ENCODE data around the gene RBP3. TPM values are rescaled to one million over a fixed set of nuclear protein-coding genes. Genes with fewer than 3 reads are reported as not detected.
A peak's percentile ranks its signal among the peaks of the same experiment; 100 is the strongest.

Gene RBP3
- polyA plus RNA-seq, 3 donors, result not detected

DNA sequence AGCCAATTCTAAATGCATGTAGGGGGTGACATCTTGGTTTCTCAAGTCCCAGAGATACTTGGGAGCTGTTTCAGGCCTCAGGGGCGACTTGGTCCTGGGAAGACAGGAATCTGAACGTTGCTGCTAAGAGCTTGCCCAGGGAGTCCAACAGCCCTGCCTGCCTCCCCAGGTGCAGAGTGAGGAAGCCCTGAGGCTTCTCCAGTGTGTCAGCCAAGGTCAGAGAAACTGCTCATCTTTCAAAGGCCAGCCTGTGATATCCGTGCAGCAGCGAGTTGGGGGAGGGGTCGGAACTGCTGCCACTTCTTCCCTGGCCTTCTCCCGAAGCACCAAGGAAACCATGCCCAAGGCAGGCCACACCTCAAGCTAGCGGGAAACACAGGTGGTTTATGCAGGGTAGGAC, 16.2 kb upstream of the RBP3 start:
- Mint-ChIP-seq H3K9me3 (peaks cover 0 to 12% (median 3%) of the 10 kb centered on the region in 7 donors), H3K4me3 (no peak overlapping the region), H3K4me1 (no peaks in the 10 kb centered on the region), H3K27me3 (ENCODE audit: low read depth in 3 of 3) (peaks cover 0 to 3% (median 0%) of the 10 kb centered on the region in 3 donors), H3K27ac (no peak overlapping the region), H3K36me3 (no peaks in the 10 kb centered on the region)
- Histone ChIP-seq H3K9me3 (replicated peaks in 1 of 2; ENCODE audit: control insufficient read depth in 1 of 2, insufficient read depth in 1 of 2, low read length in 2 of 2) (no peaks in the 10 kb centered on the region), H3K27ac (ENCODE audit: low read depth in 1 of 2, low read length in 2 of 2) (no peak overlapping the region), H3K4me3 (replicated peaks in 1 of 3; ENCODE audit: low read depth in 2 of 3, low read length in 3 of 3) (no peak overlapping the region), H3K27me3 (ENCODE audit: control insufficient read depth in 2 of 2, insufficient read depth in 2 of 2, low read length in 2 of 2) (no peaks in the 10 kb centered on the region), H3K4me1 (ENCODE audit: control insufficient read depth in 1 of 2, insufficient read depth in 2 of 2, low read length in 2 of 2) (no peaks in the 10 kb centered on the region), H3K79me2 (ENCODE audit: insufficient read depth, low read length) (no peaks in the 10 kb centered on the region), H4K20me1 (ENCODE audit: insufficient read depth, low read length) (no peaks in the 10 kb centered on the region), H2AFZ (ENCODE audit: insufficient read depth, low read depth, low read length, poor library complexity, severe bottlenecking) (no peak overlapping the region), H3K4me2 (replicated peaks; ENCODE audit: extremely low read depth, low read length, poor library complexity, severe bottlenecking) (no peak overlapping the region), H3K9ac (ENCODE audit: insufficient read depth, low read length, poor library complexity, severe bottlenecking) (no peak overlapping the region), H3K36me3 (replicated peaks in 1 of 2; ENCODE audit: control insufficient read depth in 1 of 2, insufficient read depth in 2 of 2, low read length in 2 of 2) (no peaks in the 10 kb centered on the region)
- WGBS (ENCODE audit: insufficient coverage), result 87% methylated on average over 5 of the region's 7 CpGs
- intact Hi-C loops (cut with micrococcal nuclease), result no loop called here
- TF ChIP-seq, protein P1, sequence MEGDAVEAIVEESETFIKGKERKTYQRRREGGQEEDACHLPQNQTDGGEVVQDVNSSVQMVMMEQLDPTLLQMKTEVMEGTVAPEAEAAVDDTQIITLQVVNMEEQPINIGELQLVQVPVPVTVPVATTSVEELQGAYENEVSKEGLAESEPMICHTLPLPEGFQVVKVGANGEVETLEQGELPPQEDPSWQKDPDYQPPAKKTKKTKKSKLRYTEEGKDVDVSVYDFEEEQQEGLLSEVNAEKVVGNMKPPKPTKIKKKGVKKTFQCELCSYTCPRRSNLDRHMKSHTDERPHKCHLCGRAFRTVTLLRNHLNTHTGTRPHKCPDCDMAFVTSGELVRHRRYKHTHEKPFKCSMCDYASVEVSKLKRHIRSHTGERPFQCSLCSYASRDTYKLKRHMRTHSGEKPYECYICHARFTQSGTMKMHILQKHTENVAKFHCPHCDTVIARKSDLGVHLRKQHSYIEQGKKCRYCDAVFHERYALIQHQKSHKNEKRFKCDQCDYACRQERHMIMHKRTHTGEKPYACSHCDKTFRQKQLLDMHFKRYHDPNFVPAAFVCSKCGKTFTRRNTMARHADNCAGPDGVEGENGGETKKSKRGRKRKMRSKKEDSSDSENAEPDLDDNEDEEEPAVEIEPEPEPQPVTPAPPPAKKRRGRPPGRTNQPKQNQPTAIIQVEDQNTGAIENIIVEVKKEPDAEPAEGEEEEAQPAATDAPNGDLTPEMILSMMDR (IDR thresholded peaks at IDR 0.05), result no peak
- no peak for DNase-seq

DNA sequence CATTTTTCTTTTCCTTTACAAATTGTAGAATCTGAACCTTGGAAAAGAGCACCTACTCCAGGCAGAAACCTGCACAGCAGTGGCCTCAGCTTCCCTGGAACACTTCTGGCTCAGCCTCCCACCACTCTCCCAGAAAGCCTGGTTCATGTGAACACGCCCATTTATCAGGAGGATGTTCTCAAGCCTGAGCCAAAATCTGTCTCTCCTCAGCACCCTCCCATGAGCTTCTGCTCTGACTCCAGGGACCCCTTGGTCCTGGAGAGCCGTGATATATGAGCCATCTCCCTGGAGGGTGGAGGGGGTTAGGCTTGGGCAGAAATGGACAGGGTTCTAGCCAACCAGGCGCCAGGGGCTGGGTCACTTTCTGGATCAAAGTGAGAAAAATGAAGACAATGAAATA, 15.8 kb upstream of the RBP3 start:
- no peak overlapping the region for H3K4me2 ChIP-seq (replicated peaks; ENCODE audit: extremely low read depth, low read length, poor library complexity, severe bottlenecking)
- no peaks in the 10 kb centered on the region for H3K27me3 ChIP-seq (ENCODE audit: control insufficient read depth in 2 of 2, insufficient read depth in 2 of 2, low read length in 2 of 2)
- H3K9ac ChIP-seq (ENCODE audit: insufficient read depth, low read length, poor library complexity, severe bottlenecking), result no peak overlapping the region
- peaks cover 0 to 3% (median 0%) of the 10 kb centered on the region in 3 donors for H3K27me3 Mint-ChIP-seq (ENCODE audit: low read depth in 3 of 3)
- H3K36me3 Mint-ChIP-seq, result no peaks in the 10 kb centered on the region
- H3K4me3 Mint-ChIP-seq, result no peak overlapping the region
- H4K20me1 ChIP-seq (ENCODE audit: insufficient read depth, low read length), result no peaks in the 10 kb centered on the region
- no peak overlapping the region for H2AFZ ChIP-seq (ENCODE audit: insufficient read depth, low read depth, low read length, poor library complexity, severe bottlenecking)
- intact Hi-C loops (cut with micrococcal nuclease), result no loop called here
- no peaks in the 10 kb centered on the region for H3K4me1 ChIP-seq (ENCODE audit: control insufficient read depth in 1 of 2, insufficient read depth in 2 of 2, low read length in 2 of 2)
- no peak overlapping the region for H3K27ac ChIP-seq (ENCODE audit: low read depth in 1 of 2, low read length in 2 of 2)
- WGBS (ENCODE audit: insufficient coverage), result 100% methylated on average over 1 of the region's 3 CpGs
- no peaks in the 10 kb centered on the region for H3K36me3 ChIP-seq (replicated peaks in 1 of 2; ENCODE audit: control insufficient read depth in 1 of 2, insufficient read depth in 2 of 2, low read length in 2 of 2)
- H3K9me3 Mint-ChIP-seq, result peaks cover 0 to 12% (median 3%) of the 10 kb centered on the region in 7 donors
- peak overlapping the region in 1 of 7 donors; percentile 10 for H3K27ac Mint-ChIP-seq
- no peaks in the 10 kb centered on the region for H3K79me2 ChIP-seq (ENCODE audit: insufficient read depth, low read length)
- no peaks in the 10 kb centered on the region for H3K4me1 Mint-ChIP-seq
- TF ChIP-seq, protein P1 (IDR thresholded peaks at IDR 0.05), result no peak
- no peak for DNase-seq
- no peak overlapping the region for H3K4me3 ChIP-seq (replicated peaks in 1 of 3; ENCODE audit: low read depth in 2 of 3, low read length in 3 of 3)
- H3K9me3 ChIP-seq (replicated peaks in 1 of 2; ENCODE audit: control insufficient read depth in 1 of 2, insufficient read depth in 1 of 2, low read length in 2 of 2), result no peaks in the 10 kb centered on the region
